GM19438 (cell line): ENCODE data around the gene FGF23.
"Not testable (repeated sequence)": the region's sequence is repeated elsewhere in the genome, so short reads cannot be mapped to it uniquely, and the experiment has no call there.

Experiments
- ATAC-seq: cut with Tn5 transposase; IDR thresholded peaks from one replicate; pipeline ENCODE4 v1.9.1; 2021; ENCODE audit warnings: low read depth; ENCODE audit not compliant: unreplicated experiment

Gene FGF23

GRCh38 chr12:4379405-4379804 lies at the start of gene FGF23:
FGF23 (minus strand) TSS chr12:4379712; CDS start chr12:4379582, 130 bp downstream.
- ATAC-seq = no peak

GRCh38 chr12:4424422-4424821 lies 44.9 kb upstream of the FGF23 start:
- ATAC-seq = no peak

GRCh38 chr12:4423528-4424195 lies 44.1 kb upstream of the FGF23 start:
- ATAC-seq = no peak

- no peak for ATAC-seq
Observed at GRCh38 chr12:4422985-4423384, 43.5 kb upstream of the FGF23 start.

GRCh38 chr12:4421590-4422031 lies 42.1 kb upstream of the FGF23 start:
- ATAC-seq = no peak

- ATAC-seq = no peak
Observed at GRCh38 chr12:4420138-4420670, 40.7 kb upstream of the FGF23 start.

GRCh38 chr12:4418913-4419312 lies 39.4 kb upstream of the FGF23 start:
- ATAC-seq = no peak

- no peak for ATAC-seq
Observed at GRCh38 chr12:4417936-4418335, 38.4 kb upstream of the FGF23 start.

- no peak for ATAC-seq
Observed at GRCh38 chr12:4417455-4417854, 37.9 kb upstream of the FGF23 start.

- ATAC-seq = no peak
Observed at GRCh38 chr12:4416276-4416675, 36.8 kb upstream of the FGF23 start.

- no peak for ATAC-seq
Observed at GRCh38 chr12:4412465-4412864, 33.0 kb upstream of the FGF23 start.

GRCh38 chr12:4412056-4412455 lies 32.5 kb upstream of the FGF23 start:
- no peak for ATAC-seq

GRCh38 chr12:4407136-4407535 lies 27.6 kb upstream of the FGF23 start:
- ATAC-seq = no peak

- ATAC-seq = not testable (repeated sequence)
Observed at GRCh38 chr12:4404877-4405637, 25.5 kb upstream of the FGF23 start.

- ATAC-seq = no peak
Observed at GRCh38 chr12:4402996-4403395, 23.5 kb upstream of the FGF23 start.

- no peak for ATAC-seq
Observed at GRCh38 chr12:4401117-4401516, 21.6 kb upstream of the FGF23 start.

GRCh38 chr12:4395818-4396217 lies 16.3 kb upstream of the FGF23 start:
- ATAC-seq = no peak

- ATAC-seq = no peak
Observed at GRCh38 chr12:4393211-4393610, 13.7 kb upstream of the FGF23 start.

- no peak for ATAC-seq
Observed at GRCh38 chr12:4392223-4392742, 12.8 kb upstream of the FGF23 start.

GRCh38 chr12:4388662-4389061 lies 9.2 kb upstream of the FGF23 start:
- no peak for ATAC-seq

GRCh38 chr12:4388032-4388431 lies 8.5 kb upstream of the FGF23 start:
- ATAC-seq = no peak

- ATAC-seq = no peak
Observed at GRCh38 chr12:4387607-4388006, 8.1 kb upstream of the FGF23 start.
